Calu3 (cell line): Measurements from ENCODE around the gene RGS7BP. TPM values are rescaled to one million over a fixed set of nuclear protein-coding genes. Genes with fewer than 3 reads are reported as not detected.

Experiments used
- BruUV-seq: library from RNA; stranded (reverse); fragments of 400-500 nt; replicated peaks from 2 replicates; lab custom pipeline; 2021; lab: Mats Ljungman, UMichigan
- CTCF ChIA-PET: fragments of 300-600 bp; sonication (Branson Sonifier 250); formaldehyde crosslinking; loops from one replicate; lab custom pipeline; 2022; ENCODE audit warnings: antibody characterized with exemption; lab: Charles Lee
- DNase-seq: peaks from one replicate; pipeline ENCODE4 v3.0.0; 2022
- H3K27ac Mint-ChIP-seq: one replicate; pipeline ENCODE4 v1.8.0; 2022; ENCODE audit warnings: mixed read lengths; ENCODE audit not compliant: unreplicated experiment
- H3K27me3 Mint-ChIP-seq: one replicate; pipeline ENCODE4 v1.8.0; 2022; ENCODE audit warnings: mixed read lengths; ENCODE audit not compliant: unreplicated experiment
- H3K36me3 Mint-ChIP-seq: one replicate; pipeline ENCODE4 v1.8.0; 2022; ENCODE audit warnings: mild to moderate bottlenecking, moderate library complexity, mixed read lengths; ENCODE audit not compliant: insufficient read depth, unreplicated experiment
- H3K4me1 Mint-ChIP-seq: one replicate; pipeline ENCODE4 v1.8.0; 2022; ENCODE audit warnings: mild to moderate bottlenecking, low read depth, mixed read lengths; ENCODE audit not compliant: unreplicated experiment
- H3K4me3 Mint-ChIP-seq: one replicate; pipeline ENCODE4 v1.8.0; 2022; ENCODE audit warnings: mild to moderate bottlenecking, low read depth, moderate library complexity, mixed read lengths; ENCODE audit not compliant: unreplicated experiment
- H3K9me3 Mint-ChIP-seq: one replicate; pipeline ENCODE4 v1.8.0; 2022; ENCODE audit warnings: low read depth, mixed read lengths; ENCODE audit not compliant: unreplicated experiment
- intact Hi-C: fragments of 100-400 bp; cut with micrococcal nuclease; formaldehyde crosslinking; loops from one replicate; pipeline ENCODE4 v1.10.0; 2022; ENCODE audit not compliant: unreplicated experiment
- total RNA-seq: library from RNA; stranded (reverse); gene quantifications from 2 replicates; pipeline ENCODE4 v1.2.3, GENCODE V29; 2022
- TF ChIP-seq, protein P1 (sequence below): fragments of 200-600 bp; IDR thresholded peaks from one replicate; pipeline ENCODE4 v1.8.0; 2022; ENCODE audit warnings: antibody characterized with exemption; ENCODE audit not compliant: unreplicated experiment

The RGS7BP gene
- total RNA-seq, 1 experiment from 2014 or later: not detected

DNA sequence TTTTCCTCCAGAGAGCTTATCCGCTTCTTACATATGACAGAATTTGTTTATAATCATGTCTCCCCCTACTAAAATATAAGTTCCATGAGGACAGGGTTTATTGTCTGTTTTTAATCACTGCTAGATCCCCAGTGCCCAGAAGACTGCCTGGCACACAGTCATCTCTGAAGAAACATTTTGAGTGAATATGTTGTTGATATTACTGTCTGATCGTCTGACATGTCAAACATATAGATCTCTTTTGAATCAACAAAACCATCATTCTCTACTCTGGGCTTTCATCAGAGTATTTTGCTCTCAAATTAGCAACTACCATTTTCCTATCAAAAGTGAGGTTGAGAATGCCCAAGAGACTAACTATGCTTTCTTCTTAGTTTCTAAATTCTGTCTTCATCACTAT is 117.2 kb downstream of the RGS7BP start:
- TF ChIP-seq, protein P1, sequence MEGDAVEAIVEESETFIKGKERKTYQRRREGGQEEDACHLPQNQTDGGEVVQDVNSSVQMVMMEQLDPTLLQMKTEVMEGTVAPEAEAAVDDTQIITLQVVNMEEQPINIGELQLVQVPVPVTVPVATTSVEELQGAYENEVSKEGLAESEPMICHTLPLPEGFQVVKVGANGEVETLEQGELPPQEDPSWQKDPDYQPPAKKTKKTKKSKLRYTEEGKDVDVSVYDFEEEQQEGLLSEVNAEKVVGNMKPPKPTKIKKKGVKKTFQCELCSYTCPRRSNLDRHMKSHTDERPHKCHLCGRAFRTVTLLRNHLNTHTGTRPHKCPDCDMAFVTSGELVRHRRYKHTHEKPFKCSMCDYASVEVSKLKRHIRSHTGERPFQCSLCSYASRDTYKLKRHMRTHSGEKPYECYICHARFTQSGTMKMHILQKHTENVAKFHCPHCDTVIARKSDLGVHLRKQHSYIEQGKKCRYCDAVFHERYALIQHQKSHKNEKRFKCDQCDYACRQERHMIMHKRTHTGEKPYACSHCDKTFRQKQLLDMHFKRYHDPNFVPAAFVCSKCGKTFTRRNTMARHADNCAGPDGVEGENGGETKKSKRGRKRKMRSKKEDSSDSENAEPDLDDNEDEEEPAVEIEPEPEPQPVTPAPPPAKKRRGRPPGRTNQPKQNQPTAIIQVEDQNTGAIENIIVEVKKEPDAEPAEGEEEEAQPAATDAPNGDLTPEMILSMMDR: no peak
- H3K4me3 Mint-ChIP-seq: no peak overlapping the region
- no peaks in the 10 kb centered on the region for H3K36me3 Mint-ChIP-seq
- BruUV-seq: no TSS peak
- CTCF ChIA-PET: interaction anchor here (0.7 kb wide), 1 partner anchor 549 kb away, joined by 3 read pairs; no protein-coding TSS in a partner anchor
- no peak overlapping the region for H3K27ac Mint-ChIP-seq
- no peaks in the 10 kb centered on the region for H3K9me3 Mint-ChIP-seq
- peaks cover 17% of the 10 kb centered on the region for H3K27me3 Mint-ChIP-seq
- H3K4me1 Mint-ChIP-seq: no peaks in the 10 kb centered on the region
- DNase-seq: no peak
- intact Hi-C loops: no loop called here

GRCh38 chr5:64625678-64626077 is 119.9 kb downstream of the RGS7BP start:
- BruUV-seq: no TSS peak
- intact Hi-C loops: no loop called here
- Mint-ChIP-seq H3K9me3 (no peaks in the 10 kb centered on the region), H3K27me3 (peaks cover 15% of the 10 kb centered on the region), H3K4me3 (no peak overlapping the region), H3K27ac (no peak overlapping the region), H3K36me3 (no peaks in the 10 kb centered on the region), H3K4me1 (no peaks in the 10 kb centered on the region)
- TF ChIP-seq, protein P1: no peak
- no peak for DNase-seq
- CTCF ChIA-PET: no interaction called here

- no TSS peak for BruUV-seq
- CTCF ChIA-PET: interaction anchor here (0.6 kb wide), 1 partner anchor 314 kb away, joined by 3 read pairs; no protein-coding TSS in a partner anchor
- H3K9me3 Mint-ChIP-seq: no peaks in the 10 kb centered on the region
- H3K27me3 Mint-ChIP-seq: no peaks in the 10 kb centered on the region
- H3K4me3 Mint-ChIP-seq: no peak overlapping the region
- TF ChIP-seq, protein P1: no peak
- DNase-seq: no peak
- H3K36me3 Mint-ChIP-seq: no peaks in the 10 kb centered on the region
- H3K4me1 Mint-ChIP-seq: no peaks in the 10 kb centered on the region
- intact Hi-C loops: no loop called here
- H3K27ac Mint-ChIP-seq: no peak overlapping the region
These were observed 123.1 kb downstream of the RGS7BP start for GRCh38 chr5:64628901-64629300.

- Mint-ChIP-seq H3K4me1 (no peaks in the 10 kb centered on the region), H3K27ac (no peak overlapping the region), H3K4me3 (no peak overlapping the region), H3K27me3 (no peaks in the 10 kb centered on the region), H3K36me3 (no peaks in the 10 kb centered on the region), H3K9me3 (no peaks in the 10 kb centered on the region)
- TF ChIP-seq, protein P1: no peak
- DNase-seq: no peak
- CTCF ChIA-PET: no interaction called here
- BruUV-seq: no TSS peak
- intact Hi-C loops: no loop called here
These were observed 124.0 kb downstream of the RGS7BP start for GRCh38 chr5:64629841-64630240.
